SU-DHL-6 (cell line): ENCODE data around the gene MICALL1.

ENCODE experiments used
- CTCF ChIP-seq: fragments of 200-600 bp; sonication (generic); IDR thresholded peaks from one replicate; pipeline ENCODE4 v1.5.1; 2017; ENCODE audit warnings: antibody characterized with exemption, mild to moderate bottlenecking, low read length, moderate library complexity; ENCODE audit not compliant: insufficient read depth, poor library complexity, severe bottlenecking
- EZH2phosphoT487 ChIP-seq: fragments of 200-600 bp; sonication (generic), shearing (Covaris generic); conservative IDR thresholded peaks from 2 replicates; pipeline ENCODE4 v1.6.1; 2018; ENCODE audit warnings: mild to moderate bottlenecking, antibody characterized with exemption, low read length, moderate library complexity, mixed read lengths

GRCh38 chr22:37930952-37931440 lies 24.9 kb downstream of the MICALL1 start:
- TF ChIP-seq EZH2phosphoT487 (no peak), CTCF (no peak)
